Measurements from ENCODE around the gene EHBP1L1.

DNA sequence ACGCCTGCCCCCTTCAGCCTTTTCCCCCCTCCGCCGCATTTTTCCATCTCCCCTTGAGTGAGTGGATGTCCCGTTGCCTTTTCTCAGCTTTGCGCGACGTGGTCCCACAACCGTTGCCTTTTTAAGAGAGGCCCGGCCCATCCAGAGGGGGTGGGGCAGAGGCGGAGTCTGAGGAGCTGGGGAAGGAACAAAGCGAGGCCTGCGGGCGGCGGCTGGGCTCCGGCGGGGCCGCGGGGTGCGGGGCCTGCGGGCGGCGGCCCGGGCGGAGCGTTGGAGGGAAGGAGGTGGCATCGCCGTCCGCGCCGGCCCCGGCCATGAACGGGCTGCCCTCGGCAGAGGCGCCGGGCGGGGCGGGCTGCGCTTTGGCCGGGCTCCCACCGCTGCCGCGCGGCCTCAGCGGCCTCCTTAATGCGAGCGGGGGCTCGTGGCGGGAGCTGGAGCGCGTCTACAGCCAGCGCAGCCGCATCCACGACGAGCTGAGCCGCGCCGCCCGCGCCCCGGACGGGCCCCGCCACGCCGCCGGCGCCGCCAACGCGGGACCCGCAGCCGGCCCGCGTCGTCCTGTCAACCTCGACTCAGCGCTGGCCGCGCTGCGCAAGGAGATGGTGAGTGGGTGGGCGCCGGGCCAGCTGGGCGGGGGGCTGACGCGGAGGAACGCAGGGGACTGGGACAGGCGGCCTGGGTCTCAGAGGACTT lies 3.3 kb upstream of the EHBP1L1 start, which contains the start of gene FAM89B:
- TF ChIP-seq, protein P1, sequence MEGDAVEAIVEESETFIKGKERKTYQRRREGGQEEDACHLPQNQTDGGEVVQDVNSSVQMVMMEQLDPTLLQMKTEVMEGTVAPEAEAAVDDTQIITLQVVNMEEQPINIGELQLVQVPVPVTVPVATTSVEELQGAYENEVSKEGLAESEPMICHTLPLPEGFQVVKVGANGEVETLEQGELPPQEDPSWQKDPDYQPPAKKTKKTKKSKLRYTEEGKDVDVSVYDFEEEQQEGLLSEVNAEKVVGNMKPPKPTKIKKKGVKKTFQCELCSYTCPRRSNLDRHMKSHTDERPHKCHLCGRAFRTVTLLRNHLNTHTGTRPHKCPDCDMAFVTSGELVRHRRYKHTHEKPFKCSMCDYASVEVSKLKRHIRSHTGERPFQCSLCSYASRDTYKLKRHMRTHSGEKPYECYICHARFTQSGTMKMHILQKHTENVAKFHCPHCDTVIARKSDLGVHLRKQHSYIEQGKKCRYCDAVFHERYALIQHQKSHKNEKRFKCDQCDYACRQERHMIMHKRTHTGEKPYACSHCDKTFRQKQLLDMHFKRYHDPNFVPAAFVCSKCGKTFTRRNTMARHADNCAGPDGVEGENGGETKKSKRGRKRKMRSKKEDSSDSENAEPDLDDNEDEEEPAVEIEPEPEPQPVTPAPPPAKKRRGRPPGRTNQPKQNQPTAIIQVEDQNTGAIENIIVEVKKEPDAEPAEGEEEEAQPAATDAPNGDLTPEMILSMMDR (IDR thresholded peaks at IDR 0.05) = peak in 1 of 5 experiments; percentile 28
- peak in 1 of 2 donors; percentile 74 for TF ChIP-seq POLR2A (IDR thresholded peaks at IDR 0.05)
- TF ChIP-seq EP300 (IDR thresholded peaks at IDR 0.05) = peak in 1 of 2 donors; percentile 70

All from tibial nerve (tissue), 4 donors.